Colonic mucosa (tissue), 4 donors: ENCODE data around the gene AGBL1. TPM values are rescaled to one million over a fixed set of nuclear protein-coding genes. Genes with fewer than 3 reads are reported as not detected.

Experiments
- DNase-seq: peaks from one replicate; pipeline ENCODE4 v3.0.0-alpha.2; 2020
- H3K27ac ChIP-seq: fragments of 200-600 bp; one replicate; pipeline ENCODE4 v1.8.0; 2021
- H3K27me3 ChIP-seq: fragments of 200-600 bp; one replicate; pipeline ENCODE4 v1.8.0; 2021
- H3K36me3 ChIP-seq: fragments of 200-600 bp; one replicate; pipeline ENCODE4 v1.8.0; 2021
- H3K4me1 ChIP-seq: fragments of 200-600 bp; one replicate; pipeline ENCODE4 v1.8.0; 2021; ENCODE audit warnings: mild to moderate bottlenecking
- H3K4me3 ChIP-seq: fragments of 200-600 bp; one replicate; pipeline ENCODE4 v1.8.0; 2021
- H3K9ac ChIP-seq, 2 donors: one replicate each; pipeline ENCODE4 v1.7.0; 2013; ENCODE audit warnings: control low read depth in 2 of 2, low read depth in 2 of 2, low read length in 2 of 2
- H3K9me3 ChIP-seq: fragments of 200-600 bp; one replicate; pipeline ENCODE4 v1.8.0; 2021
- intact Hi-C: fragments of 100-400 bp; cut with DNase I; formaldehyde crosslinking; loops from one replicate; pipeline ENCODE4 v1.14.1; 2022
- total RNA-seq, 2 donors: library from RNA; stranded (reverse); fragmentation: NEBNext Ultra II Directional in 1 of 2; extraction: Animal tissue kit (Norgen Biotek cat#: 25700) in 1 of 2; gene quantifications; one replicate each; pipeline ENCODE4 v1.2.1, GENCODE V29; 2021
- TF ChIP-seq, protein P1 (sequence below): fragments of 200-600 bp; IDR thresholded peaks from one replicate; pipeline ENCODE4 v1.8.0; 2022; ENCODE audit warnings: antibody characterized with exemption, mild to moderate bottlenecking
- donor health status: healthy.
- donor health status: DM: no; HTN: no; CAD: no.
- donor health status: DM: no; HTN: no; CAD: no.

The AGBL1 gene
- total RNA-seq, 2 donors from 2014 or later, result 0.10 to 0.24 TPM

DNA sequence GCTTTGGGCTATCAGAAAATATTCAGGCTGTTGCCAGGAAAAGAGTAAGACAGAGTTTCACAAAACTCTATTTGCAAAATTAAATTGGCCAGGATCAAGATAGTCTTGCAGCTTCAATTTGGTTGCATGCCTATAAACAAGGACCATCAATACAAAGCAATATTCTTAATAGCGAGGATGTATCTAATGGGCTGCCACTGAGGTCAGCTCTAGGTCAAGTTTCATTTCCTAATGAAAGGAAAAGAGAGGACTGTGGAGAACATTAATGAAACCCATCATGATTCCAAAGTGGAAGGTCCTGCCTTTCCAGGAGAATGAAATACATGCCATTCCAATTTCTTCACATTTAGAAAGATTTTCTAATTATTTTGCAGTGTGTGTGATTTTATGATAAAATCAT lies 273.5 kb downstream of the AGBL1 start:
- intact Hi-C loops, result no loop called here
- Histone ChIP-seq H3K9me3 (no peaks in the 10 kb centered on the region), H3K4me1 (no peaks in the 10 kb centered on the region), H3K4me3 (no peak overlapping the region), H3K36me3 (no peaks in the 10 kb centered on the region), H3K9ac (no peak overlapping the region), H3K27ac (no peak overlapping the region), H3K27me3 (no peaks in the 10 kb centered on the region)
- TF ChIP-seq, protein P1, sequence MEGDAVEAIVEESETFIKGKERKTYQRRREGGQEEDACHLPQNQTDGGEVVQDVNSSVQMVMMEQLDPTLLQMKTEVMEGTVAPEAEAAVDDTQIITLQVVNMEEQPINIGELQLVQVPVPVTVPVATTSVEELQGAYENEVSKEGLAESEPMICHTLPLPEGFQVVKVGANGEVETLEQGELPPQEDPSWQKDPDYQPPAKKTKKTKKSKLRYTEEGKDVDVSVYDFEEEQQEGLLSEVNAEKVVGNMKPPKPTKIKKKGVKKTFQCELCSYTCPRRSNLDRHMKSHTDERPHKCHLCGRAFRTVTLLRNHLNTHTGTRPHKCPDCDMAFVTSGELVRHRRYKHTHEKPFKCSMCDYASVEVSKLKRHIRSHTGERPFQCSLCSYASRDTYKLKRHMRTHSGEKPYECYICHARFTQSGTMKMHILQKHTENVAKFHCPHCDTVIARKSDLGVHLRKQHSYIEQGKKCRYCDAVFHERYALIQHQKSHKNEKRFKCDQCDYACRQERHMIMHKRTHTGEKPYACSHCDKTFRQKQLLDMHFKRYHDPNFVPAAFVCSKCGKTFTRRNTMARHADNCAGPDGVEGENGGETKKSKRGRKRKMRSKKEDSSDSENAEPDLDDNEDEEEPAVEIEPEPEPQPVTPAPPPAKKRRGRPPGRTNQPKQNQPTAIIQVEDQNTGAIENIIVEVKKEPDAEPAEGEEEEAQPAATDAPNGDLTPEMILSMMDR, result no peak
- DNase-seq, result no peak

DNA sequence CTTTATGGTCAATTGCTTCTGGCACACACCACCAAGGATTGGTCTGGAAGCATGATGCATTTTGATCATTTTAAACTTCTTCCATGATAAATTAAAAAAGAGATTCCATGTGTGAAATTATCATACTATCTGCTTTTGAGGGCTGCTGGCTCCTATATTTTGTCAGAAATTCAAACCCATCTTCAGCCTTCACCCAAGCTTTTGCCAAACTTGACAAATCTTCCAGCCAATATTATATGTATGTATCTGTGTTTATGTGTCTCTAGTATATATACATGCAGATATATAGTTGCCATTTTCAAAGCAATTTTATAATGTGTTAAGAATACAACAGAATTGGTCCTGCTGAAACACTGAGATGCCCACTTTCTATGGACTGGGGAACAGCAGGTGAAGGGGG lies 275.7 kb downstream of the AGBL1 start:
- TF ChIP-seq, protein P1, result no peak
- Histone ChIP-seq H3K9me3 (no peaks in the 10 kb centered on the region), H3K27ac (no peak overlapping the region), H3K36me3 (no peaks in the 10 kb centered on the region), H3K27me3 (no peaks in the 10 kb centered on the region), H3K4me1 (no peaks in the 10 kb centered on the region), H3K9ac (no peak overlapping the region), H3K4me3 (no peak overlapping the region)
- no peak for DNase-seq
- intact Hi-C loops, result no loop called here

DNA sequence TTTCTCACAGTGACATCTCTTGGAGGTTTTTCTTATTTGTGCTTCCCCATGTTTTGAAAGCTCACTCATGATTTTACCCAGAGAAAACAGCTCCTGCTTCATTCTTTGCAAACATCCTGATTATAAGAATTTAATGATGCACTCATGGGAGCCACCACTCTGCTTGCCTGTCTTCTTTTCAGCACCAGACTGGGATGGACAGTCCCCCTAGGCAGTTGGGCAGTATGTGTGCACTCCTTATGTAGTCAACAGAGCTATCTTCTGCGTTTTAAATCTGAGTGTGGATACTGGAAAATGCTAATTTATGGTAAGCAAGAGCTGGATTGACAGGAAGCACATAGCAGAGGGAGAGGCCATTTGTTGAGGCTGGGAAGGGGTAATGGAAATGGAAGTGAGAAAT lies 276.1 kb downstream of the AGBL1 start:
- Histone ChIP-seq H3K27ac (no peak overlapping the region), H3K4me1 (no peaks in the 10 kb centered on the region), H3K9me3 (no peaks in the 10 kb centered on the region), H3K36me3 (no peaks in the 10 kb centered on the region), H3K4me3 (no peak overlapping the region), H3K9ac (no peak overlapping the region), H3K27me3 (no peaks in the 10 kb centered on the region)
- TF ChIP-seq, protein P1, result no peak
- no peak for DNase-seq
- intact Hi-C loops, result no loop called here

DNA sequence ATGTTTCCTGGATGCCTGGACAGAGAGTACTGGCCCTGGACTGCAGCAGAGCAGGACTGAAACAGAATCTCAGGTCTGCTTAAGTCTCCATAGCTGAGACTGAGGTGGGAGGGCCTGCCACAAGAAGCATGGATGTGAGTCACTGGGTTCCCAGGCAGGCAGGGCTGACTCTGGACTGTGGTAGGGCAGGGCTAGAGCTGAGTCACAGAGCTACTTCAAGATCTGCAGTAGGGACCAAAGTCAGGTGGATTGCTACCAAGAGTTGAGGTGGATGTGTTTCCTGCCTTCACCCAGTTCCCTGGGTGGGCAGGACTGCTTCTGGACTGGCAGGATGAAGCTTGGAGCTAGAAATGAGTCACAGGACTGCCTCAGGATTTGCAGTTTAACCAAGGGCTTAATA lies 282.9 kb downstream of the AGBL1 start:
- TF ChIP-seq, protein P1, result no peak
- Histone ChIP-seq H3K27me3 (no peaks in the 10 kb centered on the region), H3K4me3 (no peak overlapping the region), H3K9ac (no peak overlapping the region), H3K36me3 (no peaks in the 10 kb centered on the region), H3K9me3 (no peaks in the 10 kb centered on the region), H3K27ac (no peak overlapping the region), H3K4me1 (no peaks in the 10 kb centered on the region)
- no peak for DNase-seq
- intact Hi-C loops, result no loop called here

DNA sequence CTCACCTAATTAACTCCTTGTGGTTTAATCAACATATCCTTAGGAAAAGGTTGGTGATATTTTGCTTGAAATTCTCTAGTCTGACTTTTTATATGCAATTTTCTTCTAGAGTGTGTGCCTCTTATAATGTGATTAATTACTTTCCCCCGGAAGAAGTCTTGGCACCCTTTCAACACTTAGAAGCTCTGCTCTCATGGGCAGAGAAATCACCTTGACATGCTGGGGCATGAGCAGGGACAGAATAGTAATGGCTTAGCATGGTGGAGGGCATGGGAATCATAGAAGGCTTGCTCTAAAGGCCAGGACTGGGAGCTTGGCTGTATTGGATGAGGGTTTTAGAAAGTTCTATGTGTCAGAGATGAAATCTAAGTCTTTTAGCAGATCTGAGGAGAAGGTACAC lies 293.5 kb downstream of the AGBL1 start:
- H3K36me3 ChIP-seq, result no peaks in the 10 kb centered on the region
- TF ChIP-seq, protein P1, result no peak
- no peaks in the 10 kb centered on the region for H3K9me3 ChIP-seq
- H3K4me1 ChIP-seq, result no peaks in the 10 kb centered on the region
- H3K27me3 ChIP-seq, result no peaks in the 10 kb centered on the region
- intact Hi-C loops, result no loop called here
- DNase-seq, result no peak
- no peak overlapping the region for H3K4me3 ChIP-seq
- H3K9ac ChIP-seq, result no peak overlapping the region
- no peak overlapping the region for H3K27ac ChIP-seq
